ENCODE data around the gene MUC4.

DNA sequence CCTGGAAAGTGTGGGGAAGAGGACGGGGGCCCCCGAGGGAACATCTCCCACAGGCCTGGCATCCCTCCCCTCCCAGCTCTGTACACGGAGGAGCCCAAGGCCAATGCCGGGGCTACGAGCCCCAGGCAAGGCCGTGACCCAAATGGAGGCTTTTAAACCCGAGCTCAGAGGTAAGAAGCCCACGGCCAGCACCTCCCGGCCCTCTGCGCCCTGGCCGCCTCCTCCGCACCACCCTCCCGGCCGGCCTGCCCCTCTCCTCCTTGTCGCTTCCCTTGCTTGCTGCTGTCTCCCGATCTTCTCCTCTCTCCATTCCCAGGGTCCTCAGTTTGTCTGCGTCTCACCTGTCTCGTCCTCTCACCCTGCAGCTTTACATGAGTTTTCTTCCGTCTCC is 1.3 kb downstream of the MUC4 start:
- TF ChIP-seq, protein P1, sequence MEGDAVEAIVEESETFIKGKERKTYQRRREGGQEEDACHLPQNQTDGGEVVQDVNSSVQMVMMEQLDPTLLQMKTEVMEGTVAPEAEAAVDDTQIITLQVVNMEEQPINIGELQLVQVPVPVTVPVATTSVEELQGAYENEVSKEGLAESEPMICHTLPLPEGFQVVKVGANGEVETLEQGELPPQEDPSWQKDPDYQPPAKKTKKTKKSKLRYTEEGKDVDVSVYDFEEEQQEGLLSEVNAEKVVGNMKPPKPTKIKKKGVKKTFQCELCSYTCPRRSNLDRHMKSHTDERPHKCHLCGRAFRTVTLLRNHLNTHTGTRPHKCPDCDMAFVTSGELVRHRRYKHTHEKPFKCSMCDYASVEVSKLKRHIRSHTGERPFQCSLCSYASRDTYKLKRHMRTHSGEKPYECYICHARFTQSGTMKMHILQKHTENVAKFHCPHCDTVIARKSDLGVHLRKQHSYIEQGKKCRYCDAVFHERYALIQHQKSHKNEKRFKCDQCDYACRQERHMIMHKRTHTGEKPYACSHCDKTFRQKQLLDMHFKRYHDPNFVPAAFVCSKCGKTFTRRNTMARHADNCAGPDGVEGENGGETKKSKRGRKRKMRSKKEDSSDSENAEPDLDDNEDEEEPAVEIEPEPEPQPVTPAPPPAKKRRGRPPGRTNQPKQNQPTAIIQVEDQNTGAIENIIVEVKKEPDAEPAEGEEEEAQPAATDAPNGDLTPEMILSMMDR (conservative IDR thresholded peaks at IDR 0.05; ENCODE audit: low read depth, low read length) = no peak
- no peak for TF ChIP-seq EZH2phosphoT487 (IDR thresholded peaks at IDR 0.05; ENCODE audit: borderline replicate concordance, low read length)
